Stimulated activated CD4-positive, alpha-beta T cell treated with anti-CD3 and anti-CD28 coated beads, Interleukin-2, amount 100 ng/mL, for 48 hours (primary cell): Measurements from ENCODE around the gene TBC1D3K.
"Not testable (repeated sequence)": the region's sequence is repeated elsewhere in the genome, so short reads cannot be mapped to it uniquely, and the experiment has no call there.

Experiments
- DNase-seq, 2 donors: peaks; one replicate each; pipeline ENCODE4 v3.0.0-alpha.2; 2020

The TBC1D3K gene

GRCh38 chr17:37924115-37924514, at the start of gene TBC1D3K:
TBC1D3K (plus strand) TSS chr17:37924415; CDS start chr17:37926000, 1,585 bp downstream.
- DNase-seq: not testable (repeated sequence)

GRCh38 chr17:37884516-37884915, 39.7 kb upstream of the TBC1D3K start:
- no peak for DNase-seq

DNA sequence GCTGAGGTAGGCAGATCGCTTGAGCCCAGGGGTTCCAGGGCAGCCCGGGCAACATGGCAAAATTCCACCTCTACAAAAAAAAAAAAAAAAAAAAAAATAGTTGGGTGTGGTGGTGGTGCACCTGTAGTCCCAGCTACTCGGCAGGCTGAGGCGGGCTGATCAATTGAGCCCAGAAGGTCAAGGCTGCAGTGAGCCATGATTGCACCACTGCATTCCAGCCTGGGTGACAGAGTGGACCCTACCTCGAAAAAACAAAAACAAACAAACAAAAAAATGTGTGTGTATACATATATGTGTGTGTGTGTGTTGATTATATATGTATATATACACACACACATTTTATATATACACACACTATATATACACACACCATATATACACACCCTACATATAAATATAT, 39.1 kb upstream of the TBC1D3K start:
- DNase-seq: no peak

DNA sequence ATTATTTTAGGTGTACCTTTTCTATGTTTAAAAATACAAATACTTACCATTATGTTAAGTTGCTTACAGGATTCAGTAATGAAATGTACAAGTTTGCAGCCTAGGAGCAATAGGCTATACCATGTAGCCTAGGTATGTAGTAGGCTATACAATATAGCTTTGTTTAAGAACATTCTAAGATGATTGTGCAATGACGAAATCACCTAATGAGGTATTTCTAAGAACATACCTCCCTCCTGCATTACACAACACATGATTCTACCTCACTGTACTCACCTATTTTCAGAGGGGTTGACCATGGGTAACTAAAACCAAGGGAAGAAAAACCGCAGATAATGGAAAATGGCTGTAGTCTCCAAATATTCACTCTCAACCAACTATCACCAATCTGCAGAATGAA, 35.3 kb upstream of the TBC1D3K start:
- no peak for DNase-seq

DNA sequence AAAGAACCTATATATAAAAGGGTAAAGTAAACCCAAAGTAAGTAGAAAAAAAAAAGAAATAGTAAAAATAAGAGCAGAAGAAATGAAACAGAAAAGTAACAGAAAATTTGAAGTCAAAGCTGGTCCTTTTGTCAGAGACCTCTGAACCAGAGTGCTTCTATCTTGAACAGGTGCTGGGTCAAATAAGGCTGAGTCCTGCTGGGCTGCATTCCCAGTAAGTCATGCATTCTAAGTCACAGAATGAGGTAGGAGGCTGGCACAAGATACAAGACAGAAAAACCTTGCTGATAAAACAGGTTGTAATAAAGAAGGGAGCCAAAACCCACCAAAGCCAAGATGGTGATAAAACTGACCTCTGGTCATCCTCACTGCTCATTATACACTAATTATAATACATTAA, 27.3 kb upstream of the TBC1D3K start:
- DNase-seq: not testable (repeated sequence)
